NCI-H524 treated with DMSO at 0.1 percent for 48 hours (cell line): ENCODE data around the gene ADGRG3.

Experiments
- DNase-seq: peaks from one replicate; lab custom pipeline; 2025; lab: John Stamatoyannopoulos, UW

Gene ADGRG3

GRCh38 chr16:57681950-57682728 is 14.0 kb downstream of the ADGRG3 start:
- no peak for DNase-seq

DNA sequence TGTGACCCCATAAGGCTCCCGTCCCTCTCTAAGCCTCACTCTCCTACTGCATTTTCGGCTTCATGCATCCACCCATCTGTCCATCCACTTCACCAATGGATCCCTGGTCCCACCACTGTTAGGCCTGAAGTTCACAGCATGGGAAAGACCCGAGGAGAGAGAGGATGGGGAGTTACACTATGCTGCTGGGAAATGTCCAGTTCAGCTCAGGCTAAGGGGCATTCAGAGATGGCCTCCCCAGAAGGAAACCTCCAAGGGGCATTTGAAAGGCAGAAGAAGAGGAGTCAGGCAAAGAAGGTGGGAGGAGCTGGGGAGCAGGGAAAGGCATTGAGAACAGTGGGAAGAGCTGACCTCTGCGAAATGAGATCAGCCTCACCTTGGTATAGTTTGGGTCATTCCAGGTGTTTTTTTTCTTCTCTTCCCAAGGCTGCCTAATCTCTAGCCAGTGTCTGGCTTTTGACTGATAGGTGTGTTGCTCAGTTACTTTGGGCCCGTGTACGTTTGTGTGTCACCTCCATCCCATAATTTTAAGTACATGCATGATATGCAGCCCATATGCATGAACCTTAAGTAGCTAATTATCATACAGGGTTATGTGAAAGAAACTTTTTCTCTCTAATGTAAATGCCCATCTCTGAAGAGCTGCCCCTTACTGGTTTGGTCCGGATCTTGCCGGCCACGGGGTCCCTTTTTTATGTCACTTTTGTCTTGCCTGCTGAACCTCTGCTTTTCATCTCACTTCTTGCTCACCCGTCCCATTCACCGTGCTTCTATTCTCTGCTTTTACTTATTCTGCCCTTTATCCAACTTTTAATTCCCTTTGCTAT is 14.9 kb downstream of the ADGRG3 start:
- no peak for DNase-seq

DNA sequence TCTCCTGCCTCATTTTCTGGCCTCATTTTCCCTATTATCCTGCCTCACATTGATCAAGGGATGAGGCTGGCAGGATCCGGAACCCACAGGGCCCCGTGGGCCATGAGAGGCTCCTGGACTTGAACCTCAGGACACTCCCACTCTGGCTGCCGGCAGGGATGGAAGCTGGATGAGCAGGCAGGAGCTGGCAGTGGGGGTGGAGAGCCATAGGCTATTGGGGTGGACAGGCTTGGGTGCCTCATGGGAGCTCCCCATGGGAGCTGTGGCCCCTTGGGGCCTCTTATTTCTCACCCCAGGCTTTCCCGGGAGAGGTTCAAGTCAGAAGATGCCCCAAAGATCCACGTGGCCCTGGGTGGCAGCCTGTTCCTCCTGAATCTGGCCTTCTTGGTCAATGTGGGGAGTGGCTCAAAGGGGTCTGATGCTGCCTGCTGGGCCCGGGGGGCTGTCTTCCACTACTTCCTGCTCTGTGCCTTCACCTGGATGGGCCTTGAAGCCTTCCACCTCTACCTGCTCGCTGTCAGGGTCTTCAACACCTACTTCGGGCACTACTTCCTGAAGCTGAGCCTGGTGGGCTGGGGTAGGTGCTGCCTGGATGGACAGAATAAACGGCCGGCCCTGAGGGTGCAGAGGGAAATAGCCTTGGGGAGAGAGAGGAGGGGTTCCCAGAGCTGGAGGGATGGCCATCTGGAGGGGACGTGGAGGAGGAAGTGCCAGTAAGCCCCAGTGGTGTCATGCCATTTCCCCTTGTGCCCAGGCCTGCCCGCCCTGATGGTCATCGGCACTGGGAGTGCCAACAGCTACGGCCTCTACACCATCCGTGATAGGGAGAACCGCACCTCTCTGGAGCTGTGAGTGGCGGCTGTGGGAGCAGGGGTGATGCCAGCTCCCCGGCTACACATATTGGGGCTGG is 15.8 kb downstream of the ADGRG3 start:
- no peak for DNase-seq

GRCh38 chr16:57684626-57685358 is 16.7 kb downstream of the ADGRG3 start:
- no peak for DNase-seq

DNA sequence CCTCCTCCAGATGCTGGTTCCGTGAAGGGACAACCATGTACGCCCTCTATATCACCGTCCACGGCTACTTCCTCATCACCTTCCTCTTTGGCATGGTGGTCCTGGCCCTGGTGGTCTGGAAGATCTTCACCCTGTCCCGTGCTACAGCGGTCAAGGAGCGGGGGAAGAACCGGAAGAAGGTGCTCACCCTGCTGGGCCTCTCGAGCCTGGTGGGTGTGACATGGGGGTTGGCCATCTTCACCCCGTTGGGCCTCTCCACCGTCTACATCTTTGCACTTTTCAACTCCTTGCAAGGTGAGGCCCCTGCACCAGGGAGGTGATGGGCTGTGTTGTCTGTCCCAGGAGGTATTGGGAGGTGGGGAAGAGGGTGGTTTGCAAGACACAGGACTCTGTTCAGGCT is 17.5 kb downstream of the ADGRG3 start:
- DNase-seq, result no peak

DNA sequence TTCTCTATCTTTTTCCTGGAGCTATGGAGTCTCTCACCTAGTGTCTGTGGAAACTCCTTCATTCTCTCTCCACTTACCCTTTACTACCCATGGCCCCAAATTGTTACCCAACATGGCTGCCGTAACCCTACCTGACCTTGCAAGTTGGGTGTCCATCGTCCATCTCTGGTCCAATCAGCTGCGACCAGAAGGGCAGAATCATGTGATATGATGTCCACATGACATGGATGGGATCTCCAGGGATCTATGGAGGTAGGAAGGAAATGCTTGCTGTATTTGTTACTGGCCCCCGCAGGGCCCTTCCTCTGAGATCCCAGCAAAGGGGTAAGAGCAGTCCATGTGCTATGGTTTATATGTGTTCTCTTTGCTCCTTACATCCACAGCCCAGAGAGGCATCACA is 18.5 kb downstream of the ADGRG3 start:
- DNase-seq, result no peak

- no peak for DNase-seq
Measured at GRCh38 chr16:57687363-57687929, 19.3 kb downstream of the ADGRG3 start.

GRCh38 chr16:57688487-57688986 is 20.4 kb downstream of the ADGRG3 start:
- no peak for DNase-seq

DNA sequence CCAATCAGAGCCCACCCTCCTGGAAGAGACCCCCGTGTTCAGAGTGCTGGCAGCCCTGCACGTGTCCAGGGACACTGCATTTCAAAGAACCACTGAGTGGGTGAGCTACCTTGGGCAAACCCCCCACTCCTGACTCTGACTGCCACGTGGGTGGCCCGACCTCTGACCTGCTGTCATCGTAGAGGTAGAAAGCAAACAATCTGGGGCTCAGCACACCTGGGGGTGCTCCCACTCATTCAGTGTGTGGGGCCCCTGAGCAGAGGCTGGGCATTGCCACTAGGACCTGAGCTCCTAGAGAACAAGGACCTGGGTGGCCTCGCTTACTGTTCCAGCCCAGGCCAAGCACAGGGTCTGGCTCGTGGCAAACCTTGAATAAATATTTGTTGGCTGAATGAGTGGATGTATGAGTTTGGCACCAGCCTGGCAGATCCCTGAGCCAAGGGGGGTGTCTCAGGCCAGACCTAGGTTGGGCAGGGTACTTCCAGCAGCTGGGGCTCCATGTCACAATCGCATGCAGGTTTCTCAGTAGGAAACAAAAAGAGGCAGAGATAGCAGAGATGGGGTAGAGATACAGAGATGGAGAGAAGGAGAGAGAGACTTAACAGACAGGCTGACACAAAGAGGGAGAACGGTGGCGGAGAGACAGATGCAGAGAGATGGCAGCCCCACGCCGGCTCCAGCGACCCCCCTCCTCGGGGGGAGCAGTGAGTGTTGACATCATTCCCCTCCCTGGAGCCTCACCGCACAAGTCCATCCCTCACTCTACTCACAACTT is 21.1 kb downstream of the ADGRG3 start:
- DNase-seq, result no peak

DNA sequence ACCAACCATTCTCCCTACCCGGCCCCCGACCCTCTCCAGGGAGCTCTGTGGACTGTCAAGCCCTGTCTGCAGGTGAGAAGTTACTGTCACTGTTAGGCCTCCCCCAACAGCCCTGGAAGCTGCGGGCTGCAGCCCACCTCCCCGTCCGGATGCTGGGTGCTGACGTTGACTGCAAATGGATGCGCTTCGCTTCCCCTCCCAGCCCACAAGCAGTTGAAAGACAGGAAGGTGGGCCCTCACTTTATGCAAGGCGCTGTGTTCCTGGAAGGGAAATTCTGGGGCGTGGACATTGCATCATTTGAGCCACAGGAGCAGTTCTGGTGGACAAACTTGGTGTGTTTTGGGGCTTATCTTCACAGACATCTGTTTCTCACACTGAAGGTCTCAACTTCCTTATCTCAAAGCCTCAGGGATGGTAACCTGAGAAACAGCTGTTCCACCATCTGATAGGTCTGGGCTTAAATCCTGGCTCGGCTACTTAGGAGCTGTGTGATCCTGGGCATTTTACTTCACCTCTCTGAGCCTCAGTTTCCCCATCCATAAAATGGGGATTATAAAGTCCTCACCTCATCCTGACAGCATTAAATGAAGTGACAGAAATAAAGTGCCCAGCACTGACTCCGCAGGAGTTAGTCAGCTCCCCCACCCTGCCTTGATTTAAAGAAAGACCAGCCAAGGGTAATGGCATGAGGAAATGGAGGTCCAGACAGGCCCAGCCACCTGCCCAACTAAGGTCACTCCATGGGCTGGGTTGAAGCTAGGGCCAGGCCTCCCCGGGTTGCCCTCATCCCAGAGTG is 21.9 kb downstream of the ADGRG3 start:
- DNase-seq, result no peak

DNA sequence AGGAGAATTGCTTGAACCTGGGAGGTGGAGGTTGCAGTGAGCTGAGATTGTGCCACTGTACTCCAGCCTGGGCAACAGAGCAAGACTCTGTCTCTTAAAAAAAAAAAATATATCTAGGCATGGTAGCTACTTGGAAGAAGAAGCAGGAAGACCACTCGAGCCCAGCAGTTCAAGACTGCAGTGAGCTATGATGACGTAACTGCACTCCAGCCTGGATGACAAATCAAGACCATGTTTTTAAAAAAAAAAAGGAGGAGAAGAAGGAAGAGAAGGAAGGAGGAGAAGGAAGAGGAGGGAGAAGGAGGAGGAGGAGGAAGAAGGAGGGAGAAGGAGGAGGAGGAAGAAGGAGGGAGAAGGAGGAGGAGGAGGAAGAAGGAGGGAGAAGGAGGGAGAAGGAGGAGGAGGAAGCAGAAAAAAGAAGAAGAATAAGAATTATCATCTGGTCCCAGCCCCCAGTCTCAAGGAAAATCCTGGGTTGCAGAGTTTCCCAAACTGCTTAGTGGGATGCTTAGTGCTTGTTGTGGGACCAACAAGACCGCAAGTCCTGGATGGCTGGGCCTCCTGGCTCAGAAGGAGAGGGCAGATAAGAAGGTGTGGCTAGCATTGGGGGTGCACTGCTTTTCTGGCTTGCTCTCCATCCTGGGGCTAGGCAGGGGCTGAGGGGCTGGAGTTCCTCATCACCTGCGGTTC is 22.8 kb downstream of the ADGRG3 start:
- no peak for DNase-seq

DNA sequence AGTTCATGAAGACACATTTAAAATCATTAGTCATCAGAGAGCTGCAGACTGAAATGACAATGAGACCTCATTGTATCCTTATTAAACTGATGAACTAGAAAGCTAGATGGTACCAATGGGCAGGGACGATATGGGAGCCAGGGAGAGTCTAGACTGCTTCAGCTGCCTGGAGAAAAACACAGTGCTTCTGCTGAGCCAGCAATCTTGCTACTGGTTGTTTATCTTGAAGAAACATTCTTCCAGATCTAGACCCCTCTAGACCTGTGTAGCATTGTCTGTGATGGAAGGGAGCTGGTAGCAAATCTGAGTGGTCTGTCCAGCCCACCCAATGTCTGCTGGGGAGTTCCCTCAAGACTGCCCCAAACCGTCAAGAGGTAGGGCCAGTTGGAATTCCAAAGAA is 24.5 kb downstream of the ADGRG3 start:
- DNase-seq, result no peak

DNA sequence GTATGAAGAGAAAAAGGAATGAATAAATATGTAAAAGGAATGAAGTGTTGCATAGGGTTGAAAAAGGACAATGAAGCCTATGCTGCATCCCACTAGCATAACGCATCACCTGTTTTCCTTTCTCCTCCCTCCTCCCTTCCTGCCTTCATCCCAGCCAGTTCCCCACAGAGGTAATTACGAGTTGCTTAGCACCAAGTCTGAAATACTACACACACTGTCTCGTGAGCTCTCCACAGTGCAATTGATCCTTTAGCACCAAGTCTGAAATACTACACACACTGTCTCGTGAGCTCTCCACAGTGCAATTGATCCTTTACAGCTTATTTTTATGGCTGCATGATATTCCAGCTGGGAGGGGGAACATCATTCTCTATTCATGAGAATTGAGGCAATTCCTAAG is 25.4 kb downstream of the ADGRG3 start:
- no peak for DNase-seq

DNA sequence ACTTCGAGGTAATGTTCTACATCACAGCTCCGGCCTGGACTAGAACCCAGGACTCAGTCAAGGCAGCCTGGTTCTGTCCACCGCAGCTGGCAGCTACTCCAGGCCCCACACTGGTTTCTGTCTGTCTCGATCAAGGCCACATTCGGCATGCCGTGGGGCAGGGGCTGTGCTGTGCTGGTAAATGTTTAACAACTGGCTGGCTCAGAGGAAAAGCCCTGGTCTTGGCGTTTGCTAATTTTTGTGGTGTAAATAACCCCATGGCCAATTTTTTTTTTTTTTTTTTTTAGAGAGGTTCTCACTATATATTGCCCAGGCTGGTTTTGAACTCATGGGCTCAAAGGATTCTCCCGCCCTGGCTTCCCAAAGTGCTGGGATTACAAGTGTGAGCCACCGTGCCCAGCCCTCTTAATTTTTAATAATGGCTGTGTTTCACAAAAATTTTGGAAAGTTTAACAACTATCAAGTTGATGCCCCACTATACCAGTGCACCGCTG is 26.2 kb downstream of the ADGRG3 start:
- no peak for DNase-seq

GRCh38 chr16:57694725-57695679 is 26.9 kb downstream of the ADGRG3 start, which contains the start of gene DRC7:
DRC7 (plus strand) TSS chr16:57694806; CDS start chr16:57697950, 3,144 bp downstream.
- peak; percentile 20 for DNase-seq

DNA sequence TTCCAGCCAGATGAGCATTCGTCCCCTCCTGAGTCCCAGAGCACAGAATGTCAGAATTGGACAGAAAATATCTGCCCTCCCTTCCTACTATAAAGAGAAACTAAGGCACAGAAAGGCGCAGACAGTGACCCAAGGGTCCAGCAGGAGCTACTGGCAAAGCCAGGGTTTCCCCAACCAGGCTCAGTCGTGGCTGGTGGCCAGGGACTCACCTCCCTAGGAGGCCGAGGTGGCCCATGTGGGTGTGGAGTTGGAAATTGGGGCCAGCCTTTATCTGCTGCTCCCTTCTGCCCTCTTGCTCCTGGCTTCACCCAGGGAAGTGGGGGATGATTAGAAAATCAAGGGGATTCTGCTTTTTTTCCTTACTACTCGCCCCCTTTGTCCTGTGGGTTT is 27.6 kb downstream of the ADGRG3 start:
- DNase-seq, result no peak

- DNase-seq, result no peak
Measured at GRCh38 chr16:57696240-57696639, 28.1 kb downstream of the ADGRG3 start.
